DMS153 treated with DMSO at 0.1 percent for 48 hours (cell line): Measurements from ENCODE around the gene MATN1.
A peak's percentile ranks its signal among the peaks of the same experiment; 100 is the strongest.

Source experiments
- DNase-seq: peaks from one replicate; lab custom pipeline; 2025; ENCODE audit not compliant: unreplicated experiment; lab: John Stamatoyannopoulos, UW

Gene MATN1

DNA sequence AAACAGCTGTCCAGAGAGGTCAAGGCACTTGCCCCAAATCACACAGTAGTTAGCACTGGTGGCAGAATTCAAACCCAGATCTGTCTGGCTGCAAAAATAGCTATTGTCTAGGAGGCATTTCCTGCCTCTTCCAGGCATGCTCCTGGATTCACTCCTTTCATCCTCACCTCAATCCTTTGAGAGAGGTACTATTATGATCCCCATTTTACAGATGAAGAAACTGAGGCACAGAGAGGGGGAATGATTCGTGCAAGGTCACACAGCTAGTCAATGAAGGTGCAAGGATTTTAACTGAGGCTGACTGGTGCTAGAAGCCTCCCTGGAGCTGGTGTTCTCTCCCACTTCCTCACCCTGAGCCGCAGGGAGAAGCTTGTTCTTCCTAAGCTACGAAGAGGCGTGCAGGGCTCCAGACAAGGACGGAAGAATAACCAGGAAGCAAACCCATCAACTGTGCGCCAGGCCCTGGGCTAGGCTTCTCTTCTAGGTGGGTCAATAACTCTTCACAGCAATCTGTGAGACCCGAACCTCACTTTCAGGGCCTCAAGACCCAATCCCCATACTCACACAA is 34.8 kb upstream of the MATN1 start:
- no peak for DNase-seq

DNA sequence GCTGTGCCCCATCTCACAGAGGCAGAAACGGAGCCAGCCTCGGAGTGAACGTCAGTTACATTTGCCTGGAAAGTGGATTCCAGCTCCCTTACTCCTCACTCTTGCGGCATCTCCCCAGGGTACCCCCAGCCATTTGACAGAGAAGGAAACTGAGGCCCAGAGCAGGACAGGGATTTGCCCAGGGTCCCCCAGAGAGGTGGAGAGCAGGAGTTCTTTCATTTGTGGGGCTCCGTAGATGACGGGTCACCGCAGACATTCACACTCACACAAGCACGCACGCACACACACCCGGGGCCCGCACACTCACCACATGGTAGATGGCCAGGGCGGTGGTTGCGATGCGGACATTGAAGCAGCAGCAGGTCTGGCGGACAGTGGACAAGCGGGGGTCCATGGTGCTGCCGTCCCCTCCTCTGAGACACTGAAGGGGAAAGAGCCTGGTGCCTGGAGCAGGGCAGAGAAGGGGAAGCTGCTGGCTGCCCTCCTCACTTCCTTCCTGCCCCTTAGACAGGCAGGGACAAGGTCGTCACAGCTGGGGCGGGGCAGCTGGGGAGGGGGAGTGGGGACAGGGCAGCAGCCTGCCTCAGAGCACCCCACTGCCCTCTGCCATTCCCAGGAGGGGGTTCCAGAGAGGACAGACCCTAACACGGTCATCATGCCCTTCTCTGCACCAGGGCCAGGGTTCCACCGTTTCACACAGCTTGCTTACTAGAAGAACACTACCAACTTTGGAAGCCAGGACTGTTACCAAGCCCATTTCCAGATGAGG is 34.2 kb upstream of the MATN1 start, which contains the start of gene LAPTM5:
TSS of gene LAPTM5 (minus strand) at position 423 of the 769 bp plus-strand sequence. CDS start at position 394, 29 bp downstream.
- DNase-seq, result no peak

DNA sequence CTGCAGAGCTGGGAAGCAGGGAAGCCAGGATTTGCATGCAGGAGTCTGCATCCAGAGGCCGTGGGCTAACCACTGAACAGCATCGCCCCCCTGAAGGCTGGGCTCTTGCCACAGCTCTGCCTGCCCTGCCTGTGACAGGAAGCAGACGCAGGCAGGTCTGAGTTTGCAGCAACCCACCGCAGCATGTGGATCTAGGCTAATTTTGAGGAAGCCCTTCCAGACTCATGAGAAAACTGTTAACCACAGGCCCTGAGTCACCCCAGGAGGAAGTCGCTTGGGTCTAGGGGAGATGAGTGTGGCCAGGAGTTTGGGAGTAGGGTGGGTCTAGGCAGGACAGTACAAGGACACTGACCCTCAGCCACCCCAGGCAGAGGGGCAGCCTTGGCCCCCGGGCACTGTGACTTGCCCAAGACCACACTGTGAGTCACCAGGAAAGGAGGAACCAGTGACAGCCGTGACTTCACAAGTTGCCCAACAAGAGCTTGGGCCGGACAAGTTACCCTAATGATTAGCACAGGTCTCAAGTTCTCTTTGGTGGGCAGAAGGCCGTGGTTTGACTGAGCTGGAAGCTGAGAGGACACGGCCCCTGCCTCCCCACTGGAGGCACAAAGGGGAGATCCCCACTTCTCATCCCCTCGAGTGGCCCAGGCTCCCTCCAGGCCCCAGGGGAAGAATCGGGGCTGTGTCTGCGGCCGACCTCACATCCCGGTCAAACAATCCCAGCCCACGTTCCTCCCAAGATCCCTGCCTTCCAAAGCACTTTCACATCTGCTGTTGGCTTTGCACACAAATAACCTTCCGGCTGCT is 33.4 kb upstream of the MATN1 start:
- DNase-seq, result no peak

DNA sequence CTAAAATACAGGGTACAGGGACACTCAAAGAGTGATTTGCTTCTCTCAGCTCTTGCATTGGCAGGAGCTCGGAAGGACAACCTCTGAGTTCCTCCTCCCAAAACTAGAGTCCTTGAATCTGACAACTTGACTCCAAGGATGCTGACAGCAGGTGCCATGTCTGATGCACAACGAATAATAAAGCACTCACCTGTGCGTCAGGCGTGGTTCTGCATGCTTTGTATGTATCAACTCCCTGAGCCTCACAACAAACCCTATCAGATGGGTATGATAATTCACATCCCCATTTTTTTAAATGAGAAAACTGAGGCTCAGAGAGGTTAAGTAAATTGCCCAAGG is 32.8 kb upstream of the MATN1 start:
- no peak for DNase-seq

DNA sequence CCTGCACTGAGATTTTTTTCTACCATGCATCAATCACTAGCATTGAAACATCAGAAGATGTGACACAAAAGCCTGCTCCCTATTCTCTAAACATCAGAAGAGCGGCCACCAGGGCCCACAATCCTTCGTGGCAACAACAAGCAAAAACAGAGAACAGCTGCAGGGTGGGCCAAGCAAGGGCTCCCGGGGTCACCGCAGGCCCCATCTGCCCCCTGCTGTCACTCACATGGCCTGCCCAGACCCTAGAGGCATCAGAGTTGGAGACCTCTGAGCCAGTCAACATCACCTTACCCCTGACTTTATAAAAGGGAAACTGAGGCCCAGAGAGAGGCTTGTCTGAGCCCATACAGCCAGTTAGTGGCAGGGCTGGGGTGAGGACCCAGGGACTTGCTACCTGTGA is 32.4 kb upstream of the MATN1 start:
- DNase-seq, result no peak

DNA sequence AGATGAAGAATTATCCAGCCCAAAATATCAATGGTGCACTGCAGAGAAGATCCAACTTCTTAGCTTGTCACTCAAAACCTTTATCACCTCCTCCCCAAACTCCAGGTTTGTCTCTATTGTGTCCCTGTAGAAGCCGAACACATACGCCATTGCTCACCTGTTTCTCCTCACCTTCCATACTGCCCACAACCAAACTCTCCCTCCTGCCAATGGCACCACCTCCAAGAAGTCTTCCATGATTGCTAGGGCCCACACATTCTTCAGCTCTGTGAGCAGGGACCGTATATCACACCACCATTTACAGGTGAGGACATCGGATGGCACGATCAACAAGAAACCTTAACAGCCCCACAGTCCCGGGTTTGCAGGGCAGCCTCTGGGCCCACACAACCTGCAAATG is 31.9 kb upstream of the MATN1 start:
- no peak for DNase-seq

DNA sequence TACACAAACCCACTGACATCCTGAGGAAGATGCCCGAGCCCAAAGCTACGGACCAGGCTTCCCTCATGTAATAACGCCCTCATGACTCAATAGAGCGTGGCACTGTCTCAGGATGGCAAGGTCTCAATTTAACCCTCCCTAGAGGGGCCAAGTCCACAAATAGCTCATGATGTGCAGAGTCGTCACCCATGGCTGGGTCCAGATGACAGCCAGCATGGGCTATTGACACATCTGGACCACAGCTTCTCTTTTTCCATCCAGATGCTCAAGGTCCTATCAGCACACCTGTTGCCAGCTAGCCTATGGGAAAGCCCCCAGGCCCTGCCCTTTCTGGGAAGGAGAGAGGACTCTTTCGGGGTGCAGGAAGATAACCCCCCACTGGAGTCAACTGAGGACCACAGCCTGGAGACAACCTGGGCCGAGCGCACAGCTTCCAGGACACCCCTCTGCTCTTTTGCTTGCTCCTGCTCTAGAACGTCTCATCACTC is 31.3 kb upstream of the MATN1 start:
- DNase-seq, result no peak

DNA sequence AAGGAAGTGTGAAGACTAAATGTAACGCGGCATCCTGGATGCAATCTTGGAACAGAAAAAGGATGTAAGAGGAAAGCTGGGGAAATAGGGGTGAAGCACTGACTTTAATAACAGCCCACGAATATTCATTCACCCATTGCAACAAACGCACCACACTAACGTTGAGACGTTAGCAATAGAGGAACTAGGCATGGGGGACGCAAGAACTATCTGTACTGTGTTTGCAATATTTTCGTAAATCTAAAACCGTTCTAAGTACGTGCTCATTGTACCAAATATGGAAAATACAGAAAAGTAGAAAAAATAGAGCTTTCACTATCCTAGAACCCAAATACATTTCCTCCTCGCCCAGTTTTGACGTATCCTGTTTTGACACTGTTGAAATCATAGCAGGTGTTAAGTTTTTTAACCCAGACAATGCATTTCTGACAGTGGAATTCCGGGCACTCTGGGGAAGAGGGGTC is 30.3 kb upstream of the MATN1 start:
- no peak for DNase-seq

DNA sequence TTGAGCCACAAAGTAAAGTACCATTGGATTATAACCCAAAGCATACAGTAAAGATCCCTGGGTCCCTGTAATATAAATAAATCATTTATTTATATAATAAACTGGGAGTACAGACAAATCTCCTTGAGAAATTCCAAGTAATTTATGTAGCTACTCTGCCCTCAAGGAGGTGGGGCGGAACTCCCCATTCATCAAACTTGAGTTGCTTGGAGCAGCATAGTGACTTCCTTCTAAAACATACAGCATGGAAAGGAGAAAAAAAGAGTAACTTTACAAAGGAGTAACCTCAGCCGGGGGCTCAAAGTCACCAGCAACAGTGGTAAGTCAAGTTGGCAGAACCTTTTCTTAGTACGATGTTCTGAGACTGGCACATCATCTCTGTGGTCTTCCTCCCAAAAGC is 29.7 kb upstream of the MATN1 start:
- no peak for DNase-seq

DNA sequence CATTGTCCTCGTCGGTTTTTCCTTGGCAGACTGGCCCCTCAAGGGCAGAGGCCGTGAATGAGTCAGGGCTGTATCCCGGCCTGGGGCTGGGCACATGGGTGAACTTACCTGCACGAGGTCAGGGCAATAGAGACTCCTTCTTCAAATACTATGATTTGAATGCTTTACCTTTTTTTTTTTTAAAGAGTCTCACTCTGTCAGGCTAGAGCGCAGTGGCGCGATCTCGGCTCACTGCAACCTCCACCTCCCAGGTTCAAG is 29.2 kb upstream of the MATN1 start:
- no peak for DNase-seq

DNA sequence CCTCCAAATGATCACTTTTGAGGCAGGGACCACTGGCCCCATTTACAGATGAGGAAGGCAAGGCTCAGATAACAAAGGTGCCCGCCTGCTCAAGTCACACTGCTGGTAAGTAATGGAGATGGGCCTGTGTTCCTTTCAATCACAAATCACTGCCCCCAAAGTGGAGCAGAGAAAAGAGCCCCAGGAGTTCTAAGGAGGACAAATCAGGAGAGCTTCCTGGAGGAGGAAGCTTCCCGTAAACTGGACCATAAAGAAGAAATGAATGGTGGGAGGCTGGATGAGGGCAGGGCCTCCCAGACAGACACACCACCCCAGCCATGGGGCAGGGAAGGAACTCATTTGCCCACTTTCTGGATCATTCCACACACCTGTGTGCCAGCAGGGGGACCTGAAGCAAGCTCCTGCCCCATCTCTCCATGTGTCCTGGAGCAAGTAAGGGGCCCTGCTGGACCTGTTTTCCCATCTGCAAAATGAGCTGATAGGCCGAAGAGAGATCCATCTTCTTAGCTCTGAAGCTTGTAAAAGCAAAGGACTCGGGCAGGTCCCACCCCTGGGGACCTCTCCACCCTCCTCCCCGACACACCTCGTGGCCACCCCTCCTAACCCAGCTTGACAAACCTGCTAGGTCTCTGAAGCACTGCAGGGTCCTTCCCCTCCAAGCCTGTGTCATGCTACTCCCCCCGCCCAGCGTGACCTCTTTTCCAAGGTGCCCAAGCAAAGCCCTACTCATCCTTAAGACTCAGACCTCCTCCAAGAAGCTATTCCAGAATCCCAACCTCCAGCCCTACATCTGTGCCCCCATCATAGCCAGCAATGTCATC is 28.7 kb upstream of the MATN1 start:
- no peak for DNase-seq

DNA sequence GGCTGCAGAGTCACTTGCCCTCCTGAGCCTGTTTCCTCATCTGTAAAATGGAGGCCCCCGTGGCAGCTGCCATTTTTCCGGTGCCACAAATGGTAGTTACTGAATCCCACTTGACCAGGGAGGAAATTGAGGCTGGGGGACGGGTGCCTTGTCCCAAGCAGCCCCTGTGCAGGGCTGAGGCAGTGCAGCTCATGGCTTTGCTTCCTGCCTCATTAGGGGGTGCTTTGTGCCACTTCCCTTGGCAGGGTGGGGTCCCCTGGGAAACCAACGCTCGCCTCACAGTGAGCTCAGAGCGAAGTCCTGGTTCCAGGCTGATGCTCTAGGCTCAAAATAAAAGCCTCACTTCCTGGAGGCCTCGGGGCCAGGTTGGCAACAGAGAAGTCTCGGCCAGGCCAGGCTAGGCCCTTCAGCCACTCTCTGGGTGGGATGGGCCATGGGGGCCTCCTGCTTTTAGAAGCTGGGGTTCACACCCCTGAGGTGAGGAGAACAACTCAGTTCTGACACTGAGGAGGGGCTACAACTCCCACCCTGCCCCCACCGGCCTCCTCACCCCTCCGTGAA is 27.4 kb upstream of the MATN1 start:
- DNase-seq, result peak; percentile 44

DNA sequence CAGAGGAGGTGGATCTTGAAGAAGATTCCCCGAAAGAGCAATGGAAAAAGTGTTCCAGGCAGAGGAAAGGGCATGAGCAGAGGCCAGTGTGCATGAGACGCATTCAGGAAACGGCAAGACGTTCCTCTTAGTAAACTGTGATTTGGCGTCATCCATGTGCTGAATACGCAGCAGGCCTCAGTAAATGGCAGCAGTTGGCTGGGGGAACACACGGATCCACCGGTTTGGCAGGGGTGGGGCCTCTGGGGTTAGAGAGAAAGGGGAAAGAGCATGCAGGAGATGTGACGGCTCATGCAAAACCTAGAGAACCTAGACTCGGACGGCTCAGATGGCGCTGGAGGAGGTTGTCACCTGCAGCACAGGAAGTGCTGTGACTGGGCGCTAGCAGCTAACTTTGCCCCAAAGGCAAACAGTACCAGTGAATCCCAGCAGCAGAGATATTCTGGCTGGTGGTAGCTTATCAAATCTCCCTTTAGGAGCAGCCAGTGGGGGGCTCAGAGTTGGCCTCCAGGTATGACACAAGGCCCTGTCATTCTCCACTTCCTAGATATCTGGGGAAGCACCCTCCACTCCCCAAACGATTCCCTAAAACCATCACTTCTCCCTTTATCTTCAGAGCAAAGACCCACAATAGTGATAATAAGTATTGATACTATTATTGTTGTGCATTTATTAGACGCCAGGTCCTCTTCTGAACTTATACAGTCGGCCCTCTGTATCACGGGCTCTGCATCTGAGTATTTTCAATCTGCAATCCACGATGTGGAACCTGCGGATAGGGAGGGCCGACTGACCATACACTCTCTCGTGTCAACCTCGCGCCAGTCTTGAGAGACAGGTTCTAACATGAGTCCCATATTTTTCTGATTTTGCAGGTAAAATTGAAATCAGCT is 26.6 kb upstream of the MATN1 start:
- peak; percentile 69 for DNase-seq

DNA sequence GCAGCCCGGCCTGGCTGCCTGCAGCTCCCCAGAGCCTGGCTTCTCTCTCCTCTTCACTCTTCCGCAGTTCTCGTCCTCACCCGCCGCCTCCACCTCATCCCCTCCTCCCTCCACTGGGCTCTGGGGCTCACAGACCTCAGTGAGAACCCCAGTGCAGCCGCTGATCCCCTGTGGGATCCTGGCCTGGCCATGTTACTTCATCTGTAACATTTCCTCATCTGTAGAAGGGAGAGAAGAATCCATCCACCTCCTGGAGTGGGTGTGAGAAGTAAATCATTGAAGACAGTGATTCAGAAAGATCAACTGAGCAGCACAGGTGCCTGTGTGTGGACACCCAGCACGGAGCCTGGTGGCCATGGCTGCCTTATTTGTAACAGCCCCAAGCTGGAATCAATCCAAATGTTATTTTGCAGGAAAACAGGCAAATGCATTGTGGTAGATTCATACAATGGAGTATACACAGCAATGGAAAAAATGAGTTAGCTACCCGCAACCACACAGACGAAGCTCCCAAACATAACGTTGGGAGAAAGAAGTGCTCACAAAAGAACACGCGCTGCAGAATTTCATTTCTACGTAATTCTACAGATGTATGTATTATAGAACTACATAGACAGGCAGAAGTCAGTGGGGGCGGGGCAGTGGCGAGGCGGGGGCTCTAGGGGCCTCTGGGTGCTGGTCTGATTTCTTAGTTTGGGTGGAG is 25.5 kb upstream of the MATN1 start:
- peak; percentile 76 for DNase-seq

DNA sequence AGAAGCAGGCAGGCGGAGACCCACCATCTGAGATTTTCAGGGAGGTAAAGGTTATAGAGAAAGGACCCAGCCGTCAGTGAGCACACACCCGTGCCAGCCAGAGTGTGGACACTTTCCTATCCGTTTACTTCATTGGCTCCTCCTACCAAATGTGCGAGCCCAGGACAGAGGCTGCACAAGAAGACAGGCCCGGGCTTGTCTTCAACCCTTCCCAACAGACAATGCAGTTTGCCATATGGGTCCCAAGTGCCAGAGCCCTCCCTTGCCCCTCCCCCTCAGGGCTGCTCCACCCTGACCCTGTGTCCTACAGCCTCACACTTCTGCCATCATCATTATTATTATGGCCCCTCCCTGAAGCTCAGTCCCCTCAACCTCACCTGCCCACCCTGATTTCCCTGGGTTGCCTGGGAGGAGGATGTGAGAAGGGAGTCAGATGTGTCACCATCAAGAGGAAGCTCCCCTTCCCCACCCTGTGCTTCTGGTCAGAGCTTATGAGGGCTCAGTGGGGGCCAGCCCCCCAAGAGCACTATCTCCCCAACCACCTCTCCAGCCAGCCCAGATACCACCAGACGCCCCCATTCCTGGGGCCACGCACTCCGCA is 24.8 kb upstream of the MATN1 start:
- DNase-seq, result peak; percentile 97

DNA sequence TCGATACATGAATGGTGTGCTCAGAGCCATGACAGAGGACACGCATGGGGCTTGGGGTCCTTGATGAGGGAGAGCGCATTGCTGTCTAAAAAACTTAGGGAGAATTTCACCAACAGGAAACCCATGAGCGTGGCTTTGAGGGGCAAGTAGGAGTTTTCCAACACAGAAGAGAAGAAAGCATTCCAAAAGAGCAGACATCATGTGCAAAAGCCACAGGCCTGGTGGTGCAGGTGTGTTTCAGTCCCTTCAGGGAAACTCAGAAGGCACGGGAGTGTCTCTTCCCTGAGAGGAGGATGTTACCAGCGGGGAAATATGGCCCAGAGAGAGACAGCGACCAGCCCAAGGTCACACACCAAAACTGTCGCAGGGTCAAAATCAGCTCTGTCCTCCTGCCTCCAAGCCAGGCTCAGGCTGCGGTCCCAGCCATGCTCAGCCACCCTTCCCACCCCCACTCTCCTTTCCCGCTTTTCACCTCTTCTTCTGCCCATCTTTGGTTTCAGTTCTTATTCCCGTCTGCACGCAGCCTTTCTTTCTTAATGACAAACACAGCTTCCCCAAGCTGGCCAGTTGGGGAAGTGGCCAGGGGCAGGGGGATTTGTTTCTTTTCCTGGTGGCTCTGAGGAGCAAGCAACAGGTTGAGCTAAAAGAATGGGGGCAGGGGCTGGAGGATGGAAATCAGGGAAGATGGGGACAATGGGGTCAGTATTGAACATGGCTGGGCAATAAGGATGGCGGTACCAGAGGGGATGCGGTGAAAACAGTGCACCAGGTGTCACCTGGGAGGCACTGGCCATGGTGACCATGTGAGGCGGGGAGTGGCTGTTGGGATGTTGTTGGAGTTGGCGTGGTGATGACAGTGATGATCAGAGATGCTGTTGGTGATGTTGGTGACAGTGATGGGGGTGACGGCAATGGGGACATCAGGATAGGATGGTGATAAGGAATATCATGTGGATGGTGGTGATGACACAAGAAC is 23.9 kb upstream of the MATN1 start:
- DNase-seq, result no peak

DNA sequence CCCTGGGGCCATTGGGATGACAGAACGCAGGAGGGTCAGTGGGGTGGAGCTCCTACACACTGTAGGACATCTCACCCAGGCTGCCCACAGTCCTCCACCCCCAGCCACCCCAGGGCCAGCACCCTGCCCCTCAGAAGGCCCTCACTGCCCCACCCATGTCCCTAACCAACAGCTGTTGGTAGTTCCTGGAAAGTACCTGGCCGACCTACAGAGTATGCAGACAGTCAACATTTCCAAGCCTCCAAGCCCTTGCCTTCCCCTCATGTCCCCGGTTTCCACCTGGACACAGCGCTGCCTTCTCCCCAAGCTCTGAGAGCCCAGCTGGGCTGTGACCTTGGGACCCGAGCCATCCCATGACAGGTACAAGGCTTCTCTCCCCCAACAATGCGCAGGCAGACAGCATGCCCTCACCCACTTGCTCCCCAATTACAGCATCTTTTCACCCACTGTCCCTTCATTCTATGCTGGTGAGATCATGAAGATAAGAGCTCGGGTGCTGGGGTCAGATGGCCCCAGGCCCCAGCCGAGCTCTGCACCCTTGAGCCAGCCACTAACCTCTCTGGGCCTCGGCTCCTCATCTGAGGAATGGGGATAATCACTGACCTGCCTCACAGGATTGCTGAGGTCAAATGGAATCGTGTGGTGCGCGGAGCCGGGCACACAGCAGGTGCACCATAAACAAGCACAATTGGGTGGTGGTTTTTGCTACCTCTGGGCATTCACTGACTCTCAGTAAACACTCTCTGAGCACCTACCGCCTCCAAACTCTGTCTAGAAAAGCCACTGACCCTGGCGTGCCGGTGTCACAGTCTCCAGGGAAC is 23.0 kb upstream of the MATN1 start:
- peak; percentile 55 for DNase-seq
